SK-N-MC (cell line): ENCODE data around the gene PTGR3.
A peak's percentile ranks its signal among the peaks of the same experiment; 100 is the strongest.

Source experiments
- DNase-seq: peaks from one replicate; pipeline ENCODE4 v3.0.0-alpha.2; 2011; ENCODE audit warnings: low read depth, low spot score
- H3K27ac ChIP-seq: fragments of 200-600 bp; sonication (generic); 2 replicates; pipeline ENCODE4 v1.5.1; 2016; ENCODE audit warnings: mixed run types
- H3K36me3 ChIP-seq: fragments of 200-600 bp; sonication (generic); 2 replicates; pipeline ENCODE4 v1.6.1; 2017; ENCODE audit warnings: antibody characterized with exemption, low read length, mixed read lengths; ENCODE audit not compliant: insufficient read depth
- H3K4me3 ChIP-seq: fragments of 200-600 bp; sonication (generic); 2 replicates; pipeline ENCODE4 v1.5.1; 2016
- H3K9ac ChIP-seq: fragments of 200-600 bp; sonication (generic); 2 replicates; pipeline ENCODE4 v1.8.0; 2017; ENCODE audit warnings: mixed run types, mixed read lengths; ENCODE audit not compliant: insufficient read length
- H3K9me3 ChIP-seq: fragments of 200-600 bp; sonication (generic); 2 replicates; pipeline ENCODE4 v1.6.1; 2017; ENCODE audit warnings: low read depth, mild to moderate bottlenecking, antibody characterized with exemption, low read length, moderate library complexity, mixed read lengths
- EZH2 ChIP-seq: fragments of 200-600 bp; sonication (generic); IDR thresholded peaks from one replicate; pipeline ENCODE4 v1.6.1; 2017; ENCODE audit warnings: antibody characterized with exemption
- FOXP2 ChIP-seq: optimal IDR thresholded peaks from 2 replicates; pipeline ENCODE3; 2011; ENCODE audit warnings: mild to moderate bottlenecking, moderate library complexity; ENCODE audit not compliant: insufficient read depth; ENCODE audit errors: extremely low read length, control extremely low read depth
- POLR2AphosphoS5 ChIP-seq: IDR thresholded peaks from 2 replicates; pipeline ENCODE4 v1.6.1; 2012; ENCODE audit warnings: mild to moderate bottlenecking, low read depth, low read length, borderline replicate concordance

PTGR3 gene

DNA sequence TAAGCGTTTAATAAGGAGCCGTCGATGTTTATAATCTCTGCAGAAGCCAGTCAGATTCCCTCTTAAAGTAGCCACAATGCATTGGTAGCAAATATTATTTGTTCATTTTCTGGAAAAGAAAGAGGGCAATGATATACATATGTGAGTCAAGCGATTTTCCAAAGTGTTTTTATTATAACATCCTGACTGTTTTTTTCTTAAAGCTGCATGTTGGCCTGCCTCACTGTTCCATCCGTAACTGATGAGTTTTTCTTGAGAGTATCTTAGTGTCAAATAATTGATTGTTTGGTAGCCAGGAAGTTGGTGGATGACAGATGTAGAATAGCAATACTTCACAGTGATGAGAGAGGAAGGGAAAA lies 5.4 kb upstream of the PTGR3 start:
- TF ChIP-seq POLR2AphosphoS5 (no peak), FOXP2 (no peak), EZH2 (no peak)
- no peaks in the 10 kb centered on the region for H3K36me3 ChIP-seq
- H3K4me3 ChIP-seq: no peak overlapping the region
- H3K9ac ChIP-seq: no peak overlapping the region
- no peaks in the 10 kb centered on the region for H3K9me3 ChIP-seq
- no peak overlapping the region for H3K27ac ChIP-seq
- no peak for DNase-seq

DNA sequence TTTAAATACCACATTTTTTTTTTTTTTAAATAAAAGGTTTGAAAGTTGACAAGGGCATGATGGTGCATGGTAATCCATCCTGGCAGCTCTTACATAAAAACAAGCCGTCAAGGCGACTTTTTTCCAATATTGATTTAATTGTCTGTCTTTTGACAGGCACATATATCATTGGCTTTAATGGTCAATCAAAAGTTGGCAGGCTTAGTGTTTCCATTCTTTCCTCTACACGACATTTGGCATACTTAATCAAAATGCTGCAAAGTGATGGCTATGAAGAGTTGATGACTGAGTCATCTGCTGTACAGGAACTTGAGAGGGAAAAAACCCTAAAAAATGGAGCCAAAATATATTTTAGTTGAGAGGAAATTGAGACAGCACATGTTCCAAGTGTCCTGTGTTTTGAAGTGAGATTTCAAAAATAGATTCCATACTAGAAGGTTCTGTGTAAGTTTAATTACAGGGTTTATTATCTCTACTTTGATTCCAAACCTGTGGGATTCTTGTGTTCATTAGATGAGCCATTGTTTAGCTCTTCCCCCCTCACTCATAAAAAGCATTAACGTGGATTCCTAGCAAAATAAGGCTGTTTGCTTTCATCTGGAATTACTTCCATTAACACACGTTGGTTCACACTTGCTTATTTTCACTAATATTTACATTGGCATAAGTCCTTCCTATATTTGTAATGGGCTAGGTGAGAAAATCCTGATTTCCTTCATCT lies 4.8 kb upstream of the PTGR3 start:
- H3K9ac ChIP-seq: no peak overlapping the region
- DNase-seq: no peak
- no peaks in the 10 kb centered on the region for H3K9me3 ChIP-seq
- TF ChIP-seq FOXP2 (no peak), POLR2AphosphoS5 (no peak), EZH2 (no peak)
- H3K4me3 ChIP-seq: no peak overlapping the region
- no peak overlapping the region for H3K27ac ChIP-seq
- no peaks in the 10 kb centered on the region for H3K36me3 ChIP-seq

GRCh38 chr18:75212751-75213090 lies 3.8 kb upstream of the PTGR3 start:
- Histone ChIP-seq H3K4me3 (no peak overlapping the region), H3K27ac (no peak overlapping the region)

GRCh38 chr18:75211953-75212750 lies 3.2 kb upstream of the PTGR3 start:
- Histone ChIP-seq H3K4me3 (peak overlapping the region; percentile 63), H3K27ac (no peak overlapping the region), H3K9me3 (no peaks in the 10 kb centered on the region), H3K9ac (no peak overlapping the region), H3K36me3 (no peaks in the 10 kb centered on the region)
- TF ChIP-seq POLR2AphosphoS5: no peak
- TF ChIP-seq FOXP2: no peak
- no peak for TF ChIP-seq EZH2
- DNase-seq: no peak

More at GRCh38 chr18:75212751-75213090, 3.8 kb upstream of the PTGR3 start:
- no peak for TF ChIP-seq EZH2
- no peak for TF ChIP-seq POLR2AphosphoS5
- TF ChIP-seq FOXP2: no peak
- H3K9me3 ChIP-seq: no peaks in the 10 kb centered on the region
- no peaks in the 10 kb centered on the region for H3K36me3 ChIP-seq
- no peak for DNase-seq
- H3K9ac ChIP-seq: no peak overlapping the region

- H3K27ac ChIP-seq: no peak overlapping the region
- no peak overlapping the region for H3K9ac ChIP-seq
- H3K36me3 ChIP-seq: no peaks in the 10 kb centered on the region
- no peak for DNase-seq
- peak overlapping the region; percentile 63 for H3K4me3 ChIP-seq
- TF ChIP-seq POLR2AphosphoS5: no peak
- no peak for TF ChIP-seq EZH2
- H3K9me3 ChIP-seq: no peaks in the 10 kb centered on the region
Measured at GRCh38 chr18:75211626-75211952, 2.6 kb upstream of the PTGR3 start.

GRCh38 chr18:75211002-75211621 lies 2.2 kb upstream of the PTGR3 start:
- Histone ChIP-seq H3K27ac (no peak overlapping the region), H3K36me3 (no peaks in the 10 kb centered on the region), H3K9me3 (no peaks in the 10 kb centered on the region), H3K4me3 (peak overlapping the region; percentile 83), H3K9ac (peak overlapping the region; percentile 51)
- no peak for DNase-seq
- TF ChIP-seq POLR2AphosphoS5: no peak
- no peak for TF ChIP-seq FOXP2
- TF ChIP-seq EZH2: no peak

- H3K36me3 ChIP-seq: no peaks in the 10 kb centered on the region
- H3K27ac ChIP-seq: no peak within 1 kb of the TSS
- no peak for DNase-seq
- H3K4me3 ChIP-seq: peak within 1 kb of the TSS; percentile 83
- no peaks in the 10 kb centered on the region for H3K9me3 ChIP-seq
- peak within 1 kb of the TSS; percentile 51 for H3K9ac ChIP-seq
- no peak for TF ChIP-seq POLR2AphosphoS5
- TF ChIP-seq EZH2: no peak
- no peak for TF ChIP-seq FOXP2
Measured at GRCh38 chr18:75210274-75211001, 1.5 kb upstream of the PTGR3 start, which contains the start of gene TSHZ1. TSS of gene TSHZ1 (plus strand) at chr18:75210797. CDS start at chr18:75211877, 1,080 bp downstream.

DNA sequence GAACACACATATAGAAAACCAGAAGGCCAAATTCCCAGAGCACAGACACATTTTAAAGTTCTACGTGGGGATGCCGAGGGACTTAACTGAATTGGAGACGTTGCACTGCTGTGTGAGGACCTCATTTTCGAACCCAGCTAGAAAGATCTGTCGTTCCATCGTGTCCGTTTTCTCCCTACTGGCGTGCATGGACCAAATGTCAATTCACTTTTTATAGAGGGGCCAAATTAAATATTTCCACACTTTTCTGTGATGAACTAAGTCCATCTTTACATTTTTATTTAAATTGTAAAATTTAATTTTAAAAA lies 966 bp upstream of the PTGR3 start:
- H3K27ac ChIP-seq: no peak overlapping the region
- no peaks in the 10 kb centered on the region for H3K9me3 ChIP-seq
- no peaks in the 10 kb centered on the region for H3K36me3 ChIP-seq
- DNase-seq: no peak
- TF ChIP-seq FOXP2 (no peak), POLR2AphosphoS5 (no peak), EZH2 (no peak)
- H3K4me3 ChIP-seq: peak overlapping the region; percentile 74
- no peak overlapping the region for H3K9ac ChIP-seq

GRCh38 chr18:75208836-75209128 lies 157 bp downstream of the PTGR3 start:
- no peak overlapping the region for H3K27ac ChIP-seq
- TF ChIP-seq FOXP2 (no peak), EZH2 (no peak), POLR2AphosphoS5 (no peak)
- H3K9ac ChIP-seq: peak overlapping the region; percentile 3
- no peaks in the 10 kb centered on the region for H3K9me3 ChIP-seq
- H3K36me3 ChIP-seq: no peaks in the 10 kb centered on the region
- H3K4me3 ChIP-seq: peak overlapping the region; percentile 74
- no peak for DNase-seq
